GM12878 (cell line): ENCODE results near the gene CDC6. TPM values are rescaled to one million over a fixed set of nuclear protein-coding genes. Genes with fewer than 3 reads are reported as not detected.
A peak's percentile ranks its signal among the peaks of the same experiment; 100 is the strongest.

Experiments
- ATAC-seq: fragments of 200-7000 bp; cut with Tn5 transposase; 3 replicates; pipeline ENCODE4 v1.9.1; 2020; ENCODE audit warnings: mild to moderate bottlenecking, moderate library complexity
- BruUV-seq: library from RNA; stranded (reverse); fragments of 400-500 nt; replicated peaks from 2 replicates; lab custom pipeline; 2021; lab: Mats Ljungman, UMichigan
- CTCF ChIA-PET: fragments of 300-600 bp; sonication (Branson Sonifier 250); formaldehyde crosslinking; extraction: SDS; loops from one replicate; lab custom pipeline; 2021; ENCODE audit warnings: inconsistent platforms; lab: Yijun Ruan, JAX
- POLR2A ChIA-PET: fragments of 350-600 bp; formaldehyde crosslinking; extraction: SDS; loops from one replicate; lab custom pipeline; 2021; ENCODE audit warnings: inconsistent platforms; lab: Charles Lee
- RAD21 ChIA-PET: fragments of 300-600 bp; sonication (Branson Sonifier 250); formaldehyde crosslinking; loops from one replicate; lab custom pipeline; 2023; ENCODE audit warnings: antibody characterized with exemption; ENCODE audit not compliant: unreplicated experiment; lab: Charles Lee
- SMC1A ChIA-PET: fragments of 300-600 bp; sonication (Branson Sonifier 250); formaldehyde crosslinking; loops from one replicate; lab custom pipeline; 2023; ENCODE audit not compliant: unreplicated experiment, uncharacterized antibody; lab: Charles Lee
- DNase-seq: peaks from one replicate; pipeline ENCODE4 v3.0.0-alpha.2; 2011; ENCODE audit warnings: low read depth, low spot score
- FAIRE-seq: peaks from 3 replicates; lab custom pipeline; 2011; peaks lifted over from hg19 to GRCh38; lab: Jason Lieb, UNC
- H2AFZ ChIP-seq: 2 replicates; pipeline ENCODE4 v1.6.0; 2011; ENCODE audit warnings: low read depth, low read length, control low read depth; ENCODE audit not compliant: control insufficient read depth
- H3K27ac ChIP-seq: 2 replicates; pipeline ENCODE4 v1.5.1; 2011; ENCODE audit warnings: control low read depth; ENCODE audit not compliant: control insufficient read depth, insufficient read depth
- H3K27me3 ChIP-seq, 2 experiments: replicated peaks in 1 of 2; 2 replicates each; pipeline versions ENCODE4 v1.6.0 to v1.6.1; 2011; ENCODE audit warnings: low read length in 1 of 2; ENCODE audit not compliant: control insufficient read depth in 2 of 2, insufficient read depth in 2 of 2
- H3K36me3 ChIP-seq, 2 experiments: 2 replicates each; pipeline ENCODE4 v1.5.1; 2011; ENCODE audit warnings: low read length in 1 of 2; ENCODE audit not compliant: control insufficient read depth in 2 of 2, insufficient read depth in 2 of 2
- H3K4me1 ChIP-seq: 2 replicates; pipeline ENCODE4 v1.6.1; 2011; ENCODE audit warnings: mild to moderate bottlenecking, low read length, moderate library complexity, mixed read lengths; ENCODE audit not compliant: control insufficient read depth, insufficient read depth
- H3K4me2 ChIP-seq: 2 replicates; pipeline ENCODE4 v1.6.0; 2011; ENCODE audit warnings: control low read depth; ENCODE audit not compliant: control insufficient read depth, insufficient read depth
- H3K4me3 ChIP-seq: fragments of 200-600 bp; sonication (generic); 2 replicates; pipeline ENCODE4 v1.5.1; 2016
- H3K79me2 ChIP-seq: 2 replicates; pipeline ENCODE4 v1.6.0; 2011; ENCODE audit warnings: low read length; ENCODE audit not compliant: control insufficient read depth, insufficient read depth
- H3K9ac ChIP-seq: 2 replicates; pipeline ENCODE4 v1.8.0; 2011; ENCODE audit warnings: low read length, control low read depth, mixed read lengths; ENCODE audit not compliant: control insufficient read depth, insufficient read depth
- H3K9me3 ChIP-seq: replicated peaks from 3 replicates; pipeline ENCODE4 v1.5.1; 2011; ENCODE audit warnings: mild to moderate bottlenecking, low read length; ENCODE audit not compliant: control insufficient read depth, insufficient read depth
- H4K20me1 ChIP-seq: 2 replicates; pipeline ENCODE4 v1.6.0; 2011; ENCODE audit not compliant: control insufficient read depth, insufficient read depth
- IKZF1 ChIP-seq: fragments of 450-650 bp; conservative IDR thresholded peaks from 2 replicates; pipeline ENCODE4 v1.6.1; 2017; ENCODE audit warnings: antibody characterized with exemption, mild to moderate bottlenecking
- JUND ChIP-seq: IDR thresholded peaks from 2 replicates; pipeline ENCODE4 v1.6.1; 2012; ENCODE audit warnings: low read depth, mild to moderate bottlenecking, low read length, improper control_type of control experiment, moderate library complexity
- NR2F1 ChIP-seq: fragments of 450-650 bp; conservative IDR thresholded peaks from 2 replicates; pipeline ENCODE4 v1.6.1; 2017; ENCODE audit warnings: mild to moderate bottlenecking
- POLR2A ChIP-seq: IDR thresholded peaks from 2 replicates; pipeline ENCODE4 v1.6.1; 2011; ENCODE audit warnings: low read depth, mild to moderate bottlenecking, low read length
- SMAD1 ChIP-seq: fragments of 450-650 bp; IDR thresholded peaks from 2 replicates; pipeline ENCODE4 v1.6.1; 2018; ENCODE audit warnings: mild to moderate bottlenecking, low read depth; ENCODE audit not compliant: partially characterized antibody
- WGBS: methylation state at CpG from one replicate; pipeline ENCODE4 v1.1.6; 2016; ENCODE audit warnings: low lambda C conversion rate; ENCODE audit not compliant: insufficient replicate concordance, insufficient coverage; ENCODE audit errors: missing lambda C conversion rate; 5-methylcytosine and 5-hydroxymethylcytosine counted together
- in situ Hi-C: fragments of 300-500 bp; cut with MboI; formaldehyde crosslinking; loops from 9 replicates; pipeline ENCODE4 v1.14.3; 2018; ENCODE audit warnings: mixed read lengths
- intact Hi-C: fragments of 100-400 bp; cut with micrococcal nuclease; formaldehyde crosslinking; loops from one replicate; pipeline ENCODE4 v1.14.2; 2022; ENCODE audit not compliant: unreplicated experiment
- polyA plus RNA-seq, 11 experiments: library from polyadenylated mRNA; depleted of rRNA in 4 of 11; unstranded in 6 of 11; stranded (reverse) in 5 of 11; fragments of >200 nt; fragmentation: Nextera tagmentation in 4 of 11; fragmentation: Illumina TruSeq in 1 of 11; extraction: Ambion mirVana in 4 of 11; extraction: Trizol in 1 of 11; gene quantifications; 1 replicate in 1 of 11; 2 replicates in 10 of 11; pipeline versions ENCODE4 v1.2.1 to v1.2.3, GENCODE V29; 2011 to 2016; ENCODE audit warnings: inconsistent platforms in 2 of 11, missing spikeins in 2 of 11, low read depth in 1 of 11
- total RNA-seq, 4 experiments: library from RNA; depleted of rRNA in 3 of 4; stranded (reverse); fragments of >200 nt in 3 of 4; fragmentation: Illumina TruSeq in 1 of 4; extraction: Trizol in 1 of 4; gene quantifications; 2 replicates each; pipeline versions ENCODE4 v1.2.1 to v1.2.3, GENCODE V29; 2013 to 2021

The CDC6 gene
- total and polyA plus RNA-seq, 10 of the 15 experiments (the other 5 are each of a cell fraction or from before 2014, with no cell fraction given): 13.3 to 60.9 (median 47.6) TPM

DNA sequence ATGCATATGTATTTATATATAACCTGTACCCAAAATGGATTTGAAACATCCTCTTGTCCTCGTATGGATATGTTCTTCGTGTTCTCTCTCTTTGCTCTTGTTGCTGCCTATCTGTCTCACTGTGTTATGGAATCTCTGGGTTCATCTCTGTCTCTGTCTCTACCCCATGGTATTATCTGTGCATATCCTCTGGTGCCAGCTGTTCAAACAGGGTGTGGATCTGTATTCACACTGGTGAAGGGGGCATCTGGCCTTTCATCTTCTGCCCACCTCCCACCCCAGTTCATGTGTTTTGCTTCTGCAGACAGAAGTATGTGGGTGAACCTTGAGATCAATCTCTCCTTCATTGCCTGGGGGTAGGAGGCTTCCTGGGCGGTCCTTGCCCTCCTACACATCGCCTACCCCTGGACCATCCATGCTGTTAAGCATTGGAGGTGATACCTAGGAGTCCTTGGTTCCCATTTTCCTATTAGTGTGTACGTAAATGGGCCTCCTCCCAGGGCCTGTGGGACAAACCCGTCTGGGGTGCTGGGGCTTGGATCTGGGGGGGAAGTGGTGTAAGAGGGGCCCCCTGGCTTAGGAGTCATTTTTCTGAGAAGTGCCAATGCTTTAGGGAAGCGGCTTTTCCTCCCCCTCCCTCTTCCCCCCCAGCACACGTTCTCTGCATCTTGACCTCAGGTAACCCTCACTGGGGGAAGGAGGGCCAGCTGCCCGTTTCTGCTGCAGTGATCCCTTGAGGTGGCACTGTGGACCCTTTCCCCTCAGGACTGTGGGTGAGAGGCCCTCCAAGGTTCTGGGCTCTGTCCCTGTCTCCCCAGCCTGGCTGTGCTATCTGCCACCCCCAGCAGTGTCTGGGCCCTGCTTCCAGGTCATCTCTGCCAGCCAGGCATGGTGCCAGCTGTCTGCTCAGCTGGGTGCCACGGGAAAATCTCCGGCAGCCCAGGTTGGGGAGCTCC is 42.4 kb downstream of the CDC6 start:
- intact Hi-C loops: loop anchor here (1.0 kb wide), 1 partner anchor 11 kb away; no protein-coding TSS in a partner anchor
- TF ChIP-seq SMAD1: no peak
- TF ChIP-seq POLR2A: no peak
- TF ChIP-seq NR2F1: no peak
- peak; percentile 21; the same call in 1 of the 2 replicates for TF ChIP-seq IKZF1
- TF ChIP-seq JUND: no peak
- TF ChIP-seq, all 136 proteins: peak for 1

More for the DNA sequence above, 42.4 kb downstream of the CDC6 start:
- in situ Hi-C loops: loop anchor here (10.0 kb wide), 1 partner anchor 1345 kb away; no protein-coding TSS in a partner anchor
- peaks cover 19 to 24% of the 10 kb centered on the region in 2 experiments; a peak in 3 of 4 replicates for H3K36me3 ChIP-seq
- H4K20me1 ChIP-seq: no peaks in the 10 kb centered on the region
- no TSS peak for BruUV-seq
- POLR2A ChIA-PET: interaction anchor here (1.3 kb wide), 1 partner anchor 10 kb away, joined by 5 read pairs; no protein-coding TSS in a partner anchor
- SMC1A ChIA-PET: interaction anchor here (1.4 to 2.3 kb wide), 2 partner anchors 11 to 25 kb away, joined by 4 to 9 read pairs; no protein-coding TSS in a partner anchor
- RAD21 ChIA-PET: interaction anchor here (0.5 to 1.5 kb wide), 4 partner anchors 19 to 288 kb away, joined by 3 to 5 read pairs (median 3); no protein-coding TSS in a partner anchor
- H3K9me3 ChIP-seq: no peaks in the 10 kb centered on the region
- peak overlapping the region; percentile 50; the same call in 1 of the 2 replicates for H3K9ac ChIP-seq
- peak overlapping the region; percentile 62 for H3K4me2 ChIP-seq
- no peak overlapping the region for H2AFZ ChIP-seq
- H3K79me2 ChIP-seq: peaks cover 88% of the 10 kb centered on the region
- CTCF ChIA-PET: interaction anchor here (1.1 kb wide), 1 partner anchor 244 kb away, joined by 3 read pairs; no protein-coding TSS in a partner anchor
- no peak overlapping the region for H3K4me3 ChIP-seq
- WGBS: 56% methylated on average over 10 of the region's 11 CpGs
- peaks cover 40% of the 10 kb centered on the region for H3K4me1 ChIP-seq
- peak overlapping the region; percentile 54 for H3K27ac ChIP-seq
- H3K27me3 ChIP-seq: no peaks in the 10 kb centered on the region
- peak; percentile 83 for FAIRE-seq
- no peak for ATAC-seq
- DNase-seq: no peak
